NCI-H82 treated with DMSO at 0.1 percent for 48 hours (cell line): ENCODE data around the gene DSG3.

Source experiments
- DNase-seq: peaks from one replicate; lab custom pipeline; 2025; ENCODE audit not compliant: unreplicated experiment; lab: John Stamatoyannopoulos, UW

DSG3 gene

DNA sequence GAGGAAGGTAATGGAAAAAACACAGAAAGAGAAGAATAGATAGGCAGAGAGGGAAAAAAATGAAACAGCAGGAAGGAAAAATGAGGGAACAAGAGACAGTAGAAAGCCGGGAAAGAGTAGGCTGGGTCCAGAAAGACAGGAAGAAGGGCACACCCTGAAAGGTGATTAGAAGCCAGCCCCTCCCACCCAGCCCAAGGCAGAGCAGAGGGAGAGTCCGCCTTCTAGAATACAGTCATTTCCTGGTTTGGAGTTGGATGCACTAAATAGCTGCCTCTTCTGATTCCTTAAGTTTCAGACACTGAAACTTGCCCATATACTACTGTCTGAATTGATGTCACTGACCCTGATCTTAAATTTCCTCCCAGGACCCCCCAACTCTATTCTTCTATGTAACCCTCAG lies 17.9 kb upstream of the DSG3 start:
- no peak for DNase-seq

GRCh38 chr18:31430072-31430471 lies 17.5 kb upstream of the DSG3 start:
- DNase-seq, result no peak

- DNase-seq, result no peak
Observed at GRCh38 chr18:31430554-31430953, 17.0 kb upstream of the DSG3 start.

GRCh38 chr18:31432316-31432715 lies 15.2 kb upstream of the DSG3 start:
- DNase-seq, result no peak

DNA sequence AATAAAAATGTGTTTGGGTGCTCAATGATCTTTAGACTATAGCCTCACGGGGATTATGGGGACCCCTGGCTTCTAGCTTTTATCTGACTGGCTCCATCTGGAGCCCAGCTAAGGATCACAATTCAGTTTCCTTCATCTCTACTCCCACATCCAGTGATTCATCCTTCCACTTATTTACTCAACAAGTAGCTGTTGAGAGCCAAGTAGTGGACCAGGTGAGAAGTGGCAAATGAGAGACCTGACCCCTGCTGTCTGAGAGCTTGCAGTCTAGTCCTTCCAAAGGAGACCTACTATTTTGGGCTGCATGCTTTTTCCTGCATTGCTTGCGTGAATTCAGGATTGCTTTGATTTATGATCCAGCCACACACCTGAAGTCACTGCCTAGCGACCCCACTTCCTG lies 10.7 kb upstream of the DSG3 start:
- DNase-seq, result no peak

- no peak for DNase-seq
Observed at GRCh38 chr18:31438402-31438801, 9.1 kb upstream of the DSG3 start.

DNA sequence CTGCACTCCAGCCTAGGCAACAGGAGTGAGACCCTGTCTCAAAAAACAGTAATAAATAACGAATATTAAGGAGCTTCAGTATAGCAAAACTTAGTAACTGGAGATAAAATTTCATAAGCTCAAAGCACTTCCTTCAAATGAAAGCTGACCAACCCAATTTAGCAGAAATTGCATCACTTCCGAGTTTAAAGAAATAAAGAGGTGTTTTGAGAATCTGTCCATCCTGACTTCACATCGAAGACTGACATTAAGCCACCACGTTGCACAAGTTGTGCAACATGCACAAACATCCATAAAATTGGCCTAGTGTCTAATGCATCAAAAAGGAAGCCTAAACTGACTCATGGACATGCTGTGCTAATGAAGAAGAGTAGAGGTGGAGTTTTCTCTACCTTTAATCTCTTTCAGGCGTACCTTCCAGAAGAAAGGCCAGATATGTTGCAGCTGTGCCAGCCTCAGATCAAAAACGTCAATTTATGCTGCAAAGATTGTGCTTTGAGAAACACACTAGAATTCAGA lies 7.7 kb upstream of the DSG3 start:
- DNase-seq, result no peak

- no peak for DNase-seq
Observed at GRCh38 chr18:31440787-31441186, 6.8 kb upstream of the DSG3 start.

DNA sequence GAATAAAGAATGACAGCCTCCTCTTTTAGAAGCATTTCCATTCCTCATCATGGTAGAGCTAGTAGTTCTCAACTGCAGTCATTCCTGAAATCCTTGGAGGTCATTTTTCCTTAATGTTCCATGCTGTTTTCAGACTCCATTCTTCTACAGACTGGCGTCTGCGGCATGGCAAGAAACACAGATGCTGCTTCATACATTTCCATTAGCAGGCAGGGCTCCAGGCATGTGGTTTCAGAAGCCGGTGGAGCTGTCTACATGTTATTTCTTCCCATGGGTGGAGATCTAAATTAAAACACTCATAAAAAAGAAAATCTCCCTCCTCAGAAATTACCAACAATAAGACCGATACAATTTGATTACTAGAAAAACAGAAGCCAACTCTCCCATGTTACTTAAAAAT lies 6.0 kb upstream of the DSG3 start:
- no peak for DNase-seq

- DNase-seq, result no peak
Observed at GRCh38 chr18:31444142-31444541, 3.4 kb upstream of the DSG3 start.

GRCh38 chr18:31445908-31446307 lies 1.6 kb upstream of the DSG3 start:
- no peak for DNase-seq

- no peak for DNase-seq
Observed at GRCh38 chr18:31446854-31447253, 687 bp upstream of the DSG3 start.

DNA sequence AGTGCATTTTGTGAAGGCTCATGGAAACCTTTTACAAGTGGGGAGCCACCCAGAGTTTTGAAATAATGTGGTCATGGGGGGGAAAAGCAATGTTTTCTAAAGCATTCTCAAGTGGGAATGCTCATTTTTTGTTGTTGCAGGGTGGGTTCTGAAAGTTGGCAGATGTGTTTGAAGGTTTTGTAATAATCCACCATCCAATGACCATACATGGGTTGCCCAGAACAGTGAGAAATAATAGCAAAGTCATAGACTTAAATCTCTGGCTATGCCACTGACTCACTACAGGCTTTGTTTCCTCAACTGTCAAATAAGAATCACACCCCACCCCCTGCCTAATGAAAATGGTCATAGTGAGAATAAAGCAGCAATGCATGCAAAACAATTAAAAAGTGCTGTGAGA lies 2.9 kb downstream of the DSG3 start:
- DNase-seq, result no peak

DNA sequence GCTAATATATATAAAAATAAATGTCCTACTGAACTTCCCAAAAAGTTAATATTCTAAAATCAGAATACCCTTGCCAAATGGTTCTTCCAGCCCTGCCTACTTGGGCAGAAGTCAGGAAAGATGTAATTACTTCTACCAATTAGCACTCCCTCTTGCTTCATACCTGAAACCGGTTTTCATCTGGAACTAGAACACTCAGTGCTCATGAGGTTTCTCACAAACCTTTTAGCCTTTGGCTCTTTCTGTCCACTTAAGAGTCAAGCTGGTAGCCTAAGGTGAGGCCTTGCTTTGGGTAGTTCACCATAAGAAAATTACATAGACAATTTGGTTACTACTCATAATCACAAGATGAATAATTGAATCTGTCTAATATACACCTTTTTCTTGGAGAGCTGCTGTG lies 4.1 kb downstream of the DSG3 start:
- DNase-seq, result no peak

- no peak for DNase-seq
Observed at GRCh38 chr18:31454066-31454708, 6.6 kb downstream of the DSG3 start.

- no peak for DNase-seq
Observed at GRCh38 chr18:31469629-31470028, 22.1 kb downstream of the DSG3 start.

- DNase-seq, result no peak
Observed at GRCh38 chr18:31478688-31479087, 31.1 kb downstream of the DSG3 start.

GRCh38 chr18:31482051-31482450 lies 34.5 kb downstream of the DSG3 start:
- no peak for DNase-seq

DNA sequence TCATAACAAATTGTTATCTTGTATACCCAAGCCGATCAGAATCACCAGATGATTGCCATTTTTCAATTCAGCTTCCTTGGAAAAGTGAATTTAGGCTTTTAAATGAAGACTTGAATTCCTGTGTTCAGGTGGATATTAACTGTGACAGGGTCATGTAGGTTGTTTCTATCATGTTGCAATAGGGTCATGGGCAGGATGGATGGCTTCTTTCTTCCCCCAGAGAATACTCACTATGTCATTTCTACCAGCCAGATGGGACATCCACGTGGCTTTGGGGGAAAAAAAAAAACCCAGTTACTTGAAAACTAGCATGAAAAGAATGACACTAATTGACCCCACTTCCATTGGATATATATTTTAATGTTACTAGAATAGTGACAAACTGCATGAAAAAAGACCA lies 35.9 kb downstream of the DSG3 start:
- DNase-seq, result no peak

- DNase-seq, result no peak
Observed at GRCh38 chr18:31484461-31484860, 36.9 kb downstream of the DSG3 start.

DNA sequence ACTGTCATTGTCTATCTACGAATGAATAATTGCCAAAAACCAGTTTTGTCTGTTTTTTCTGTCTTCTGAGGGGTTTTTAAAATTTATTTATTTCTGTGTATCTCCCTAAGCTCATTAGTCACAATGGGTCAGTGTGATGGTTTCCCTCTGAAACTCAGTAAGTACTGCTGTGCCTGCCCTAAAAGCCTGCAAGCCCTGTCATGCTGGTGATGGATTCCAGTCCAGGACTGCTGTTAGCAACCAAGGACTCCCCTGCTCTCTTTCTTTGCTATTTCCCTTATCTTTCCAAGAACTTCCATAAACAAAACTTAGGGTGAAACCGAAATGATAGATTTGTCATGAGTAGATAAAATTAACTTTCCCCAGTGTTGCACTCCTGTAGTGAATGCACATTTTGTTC lies 38.6 kb downstream of the DSG3 start:
- DNase-seq, result no peak

- DNase-seq, result no peak
Observed at GRCh38 chr18:31487246-31488015, 39.9 kb downstream of the DSG3 start.

DNA sequence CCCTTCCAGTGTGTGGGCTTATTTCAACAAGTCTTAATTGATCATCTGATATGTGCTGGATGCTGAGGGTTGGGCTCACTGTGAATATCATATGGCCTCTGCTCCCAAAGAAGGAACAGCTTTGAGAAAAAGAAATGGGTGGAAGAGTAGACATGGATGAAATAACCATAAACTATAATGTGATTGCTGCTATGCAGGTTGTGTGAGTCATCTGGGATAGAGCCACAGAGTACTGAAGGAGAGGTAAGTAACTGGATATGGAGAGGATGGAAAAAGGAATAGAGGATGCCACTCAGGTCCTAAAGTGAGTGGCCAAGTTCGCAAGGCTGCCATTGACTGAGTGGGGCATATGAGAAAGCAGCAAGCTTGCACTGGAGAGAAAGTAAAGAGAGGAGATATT lies 41.8 kb downstream of the DSG3 start:
- DNase-seq, result no peak
